ENCODE results near the gene SLA2. TPM values are rescaled to one million over a fixed set of nuclear protein-coding genes. Genes with fewer than 3 reads are reported as not detected.

Gene SLA2
- total and polyA plus RNA-seq, 2 of the 8 experiments (the other 6 are each of a cell fraction or from before 2014, with no cell fraction given) = 0.18 TPM; not detected in 1

- Histone ChIP-seq H3K9me3 (ENCODE audit: insufficient read depth in 2 of 2, low read depth in 1 of 2, low read length in 1 of 2) (peaks cover 0 to 5% of the 10 kb centered on the region in 2 experiments; a peak in 1 of 4 replicates), H2BK12ac (ENCODE audit: low read depth, low read length) (no peak overlapping the region), H2BK5ac (ENCODE audit: low read depth, low read length) (no peak overlapping the region), H4K8ac (ENCODE audit: extremely low read depth, insufficient read depth, low read length) (no peak overlapping the region), H3K4me1 (replicated peaks in 1 of 4; ENCODE audit: control insufficient read depth in 3 of 4, insufficient read depth in 4 of 4, low read length in 3 of 4) (no peaks in the 10 kb centered on the region), H3K56ac (replicated peaks; ENCODE audit: insufficient read length, low read depth, low read length) (no peak overlapping the region), H2AK5ac (ENCODE audit: low read depth, low read length) (no peak overlapping the region), H3K27ac (ENCODE audit: low read depth, low read length) (no peak overlapping the region), H2BK15ac (ENCODE audit: low read length) (no peak overlapping the region), H3K4ac (replicated peaks; ENCODE audit: insufficient read length, low read depth, low read length) (no peak overlapping the region), H3K9ac (replicated peaks in 1 of 4; ENCODE audit: extremely low read depth in 1 of 4, low read depth in 3 of 4, low read length in 3 of 4) (no peak overlapping the region), H4K91ac (replicated peaks; ENCODE audit: insufficient read length, low read length) (no peak overlapping the region), H3K14ac (ENCODE audit: insufficient read length) (no peak overlapping the region), H3K36me3 (ENCODE audit: control insufficient read depth in 2 of 4, insufficient read depth in 4 of 4, low read length in 3 of 4) (no peaks in the 10 kb centered on the region; a peak in 2 of 8 replicates), H4K5ac (ENCODE audit: insufficient read length, low read depth, low read length) (no peak overlapping the region), H3K27me3 (replicated peaks in 1 of 4; ENCODE audit: control insufficient read depth in 3 of 4, extremely low read depth in 1 of 4, insufficient read depth in 3 of 4, low read length in 3 of 4) (no peaks in the 10 kb centered on the region), H3K23me2 (ENCODE audit: low read depth, low read length) (no peaks in the 10 kb centered on the region), H3K79me1 (ENCODE audit: low read depth, low read length) (no peaks in the 10 kb centered on the region), H3K23ac (ENCODE audit: insufficient read length) (no peak overlapping the region), H3K18ac (ENCODE audit: extremely low read depth, low read length) (no peak overlapping the region), H3K4me3 (ENCODE audit: extremely low read depth in 1 of 4, insufficient read depth in 2 of 4, low read depth in 3 of 4, low read length in 4 of 4) (no peak overlapping the region), H3K79me2 (ENCODE audit: control insufficient read depth in 1 of 2, insufficient read depth in 2 of 2, low read length in 2 of 2) (no peaks in the 10 kb centered on the region), H2AFZ (ENCODE audit: low read length) (no peak overlapping the region), H4K20me1 (replicated peaks in 1 of 2; ENCODE audit: control insufficient read depth in 1 of 2, insufficient read depth in 2 of 2, low read length in 2 of 2) (no peaks in the 10 kb centered on the region), H2BK120ac (replicated peaks; ENCODE audit: low read depth, low read length) (no peak overlapping the region), H3K4me2 (ENCODE audit: insufficient read depth in 1 of 2, low read depth in 2 of 2, low read length in 2 of 2) (no peak overlapping the region), H2BK20ac (ENCODE audit: low read length) (no peak overlapping the region)
- TF ChIP-seq SUZ12 (IDR thresholded peaks at IDR 0.05; ENCODE audit: low read length) (no peak), KDM1A (IDR thresholded peaks at IDR 0.05; ENCODE audit: borderline replicate concordance, low read length) (no peak), TBP (IDR thresholded peaks at IDR 0.05; ENCODE audit: low read depth, low read length) (no peak), RBBP5 (IDR thresholded peaks at IDR 0.05; ENCODE audit: borderline replicate concordance, low read depth, low read length) (no peak), FOSL1 (IDR thresholded peaks at IDR 0.05; ENCODE audit: insufficient read depth, low read depth, low read length) (no peak), TAF7 (optimal IDR thresholded peaks at IDR 0.05; ENCODE audit: borderline replicate concordance, low read depth, low read length) (no peak), SRF (IDR thresholded peaks at IDR 0.05; ENCODE audit: low read depth, low read length) (no peak), USF2 (IDR thresholded peaks at IDR 0.05; ENCODE audit: low read length) (no peak), ATF3 (IDR thresholded peaks at IDR 0.05; ENCODE audit: insufficient read depth, low read depth, low read length) (no peak)
- FAIRE-seq (no peak), DNase-seq (ENCODE audit: low read depth in 1 of 2, low spot score in 2 of 2) (no peak)
- POLR2A ChIA-PET (ENCODE audit: partially characterized antibody) = interaction anchor here (0.6 to 3.8 kb wide), 2 partner anchors 11 to 1260 kb away, joined by 3 to 33 read pairs; no protein-coding TSS in a partner anchor
- CTCF ChIA-PET (ENCODE audit: partially characterized antibody) = interaction anchor here (2.4 kb wide), 1 partner anchor 10 kb away, joined by 12 read pairs; no protein-coding TSS in a partner anchor
- WGBS, 2 experiments (ENCODE audit: extremely low coverage in 1 of 2, insufficient coverage in 1 of 2, insufficient read length in 1 of 2, insufficient replicate concordance in 2 of 2, low coverage in 1 of 2, low lambda C conversion rate in 2 of 2, missing lambda C conversion rate in 1 of 2) = 86% methylated on average over 7 of the region's 7 CpGs; no CpG with 5 or more reads in 1 of the 2 experiments
Measured at GRCh38 chr20:36688630-36689029, 42.6 kb upstream of the SLA2 start.
